Erythroblast (primary cell): ENCODE data around the gene ANTXR1.

Experiments
- GATA1 ChIP-seq: IDR thresholded peaks from 2 replicates; pipeline ENCODE4 v1.6.1; 2011; ENCODE audit warnings: low read depth, mild to moderate bottlenecking, control low read depth, low read length, moderate library complexity
- POLR2A ChIP-seq: IDR thresholded peaks from 2 replicates; pipeline ENCODE4 v1.6.1; 2011; ENCODE audit warnings: mild to moderate bottlenecking, low read length

DNA sequence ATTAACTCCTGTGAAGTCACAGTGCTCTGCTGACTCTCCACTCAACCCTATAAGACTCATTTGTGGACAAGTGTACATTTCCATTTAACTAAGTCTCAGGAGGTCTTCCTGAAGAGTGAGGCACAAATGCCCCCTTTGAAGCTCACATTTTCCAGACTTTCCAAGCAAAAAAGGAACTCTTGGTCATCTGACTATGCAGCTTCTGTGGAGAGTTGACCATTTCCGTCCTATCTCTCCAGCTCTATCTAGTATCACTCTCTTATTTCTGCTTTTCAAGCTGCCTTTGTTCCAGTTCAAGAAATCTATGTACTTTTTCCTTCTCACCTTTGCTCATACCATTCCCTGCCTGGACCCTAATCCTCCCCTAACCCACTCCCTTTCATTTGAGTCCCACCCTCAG lies 77.0 kb downstream of the ANTXR1 start:
- TF ChIP-seq POLR2A (no peak), GATA1 (no peak)
